Coronary artery (tissue), 2 donors: ENCODE results near the gene PFDN4.

ENCODE experiments used
- DNase-seq: peaks from one replicate; pipeline ENCODE4 v3.0.0-alpha.2; 2017; ENCODE audit warnings: low spot score
- H3K27ac ChIP-seq, 2 donors: fragments of 200-600 bp; sonication (generic); one replicate each; pipeline ENCODE4 v1.5.1; 2016 to 2019
- H3K4me3 ChIP-seq: fragments of 200-600 bp; sonication (generic); 2 replicates; pipeline ENCODE4 v1.5.1; 2016; ENCODE audit warnings: mild to moderate bottlenecking, moderate library complexity
- CTCF ChIP-seq: fragments of 200-600 bp; sonication (generic); IDR thresholded peaks from one replicate; pipeline ENCODE4 v1.5.1; 2019; ENCODE audit warnings: antibody characterized with exemption

PFDN4 gene

GRCh38 chr20:54227241-54227640 is 19.4 kb downstream of the PFDN4 start:
- Histone ChIP-seq H3K27ac (no peak overlapping the region), H3K4me3 (no peak overlapping the region)
- DNase-seq = no peak
- no peak for TF ChIP-seq CTCF

- no peak for DNase-seq
- Histone ChIP-seq H3K27ac (no peak overlapping the region), H3K4me3 (no peak overlapping the region)
- TF ChIP-seq CTCF = no peak
Observed at GRCh38 chr20:54227751-54228150, 19.9 kb downstream of the PFDN4 start.

- Histone ChIP-seq H3K4me3 (no peak overlapping the region), H3K27ac (no peak overlapping the region)
- DNase-seq = no peak
- TF ChIP-seq CTCF = no peak
Observed at GRCh38 chr20:54228841-54229240, 21.0 kb downstream of the PFDN4 start.

- DNase-seq = no peak
- Histone ChIP-seq H3K4me3 (no peak overlapping the region), H3K27ac (no peak overlapping the region)
- TF ChIP-seq CTCF = no peak
Observed at GRCh38 chr20:54229566-54230160, 21.8 kb downstream of the PFDN4 start.

GRCh38 chr20:54231036-54231435 is 23.1 kb downstream of the PFDN4 start:
- no peak overlapping the region for H3K27ac ChIP-seq
- no peak overlapping the region for H3K4me3 ChIP-seq
- TF ChIP-seq CTCF = no peak
- no peak for DNase-seq

- no peak overlapping the region for H3K4me3 ChIP-seq
- DNase-seq = no peak
- no peak overlapping the region for H3K27ac ChIP-seq
- no peak for TF ChIP-seq CTCF
Observed at GRCh38 chr20:54234991-54235390, 27.1 kb downstream of the PFDN4 start.

GRCh38 chr20:54237116-54237943 is 29.4 kb downstream of the PFDN4 start:
- no peak for TF ChIP-seq CTCF
- Histone ChIP-seq H3K4me3 (no peak overlapping the region), H3K27ac (no peak overlapping the region)
- no peak for DNase-seq
